ENCODE results near the gene JUND. TPM values are rescaled to one million over a fixed set of nuclear protein-coding genes. Genes with fewer than 3 reads are reported as not detected.
A peak's percentile ranks its signal among the peaks of the same experiment; 100 is the strongest.

Gene JUND
- total RNA-seq, 1 donor from 2014 or later, result 176 TPM

GRCh38 chr19:18310118-18310909 is 28.9 kb upstream of the JUND start:
- peaks cover 21% of the 10 kb centered on the region for H3K4me1 Mint-ChIP-seq (ENCODE audit: low read depth)
- no peaks in the 10 kb centered on the region for H3K36me3 Mint-ChIP-seq (ENCODE audit: low read depth)
- no peak overlapping the region for H3K4me3 Mint-ChIP-seq (ENCODE audit: unreplicated experiment)
- no peaks in the 10 kb centered on the region for H3K9me3 Mint-ChIP-seq (ENCODE audit: low read depth)
- no peak for DNase-seq (ENCODE audit: low spot score)
- TF ChIP-seq CTCF (IDR thresholded peaks at IDR 0.05), result no peak
- no peaks in the 10 kb centered on the region for H3K27me3 Mint-ChIP-seq (ENCODE audit: low read depth)
- H3K27ac Mint-ChIP-seq (ENCODE audit: unreplicated experiment), result no peak overlapping the region

- no peak for DNase-seq (ENCODE audit: low spot score)
- H3K27ac Mint-ChIP-seq (ENCODE audit: unreplicated experiment), result no peak overlapping the region
- H3K36me3 Mint-ChIP-seq (ENCODE audit: low read depth), result no peaks in the 10 kb centered on the region
Observed at GRCh38 chr19:18309525-18310064, 28.2 kb upstream of the JUND start.

GRCh38 chr19:18308948-18309325 is 27.5 kb upstream of the JUND start:
- no peaks in the 10 kb centered on the region for H3K27me3 Mint-ChIP-seq (ENCODE audit: low read depth)
- no peak overlapping the region for H3K27ac Mint-ChIP-seq (ENCODE audit: unreplicated experiment)
- no peak for DNase-seq (ENCODE audit: low spot score)
- no peaks in the 10 kb centered on the region for H3K36me3 Mint-ChIP-seq (ENCODE audit: low read depth)
- H3K4me3 Mint-ChIP-seq (ENCODE audit: unreplicated experiment), result no peak overlapping the region
- H3K4me1 Mint-ChIP-seq (ENCODE audit: low read depth), result peaks cover 35% of the 10 kb centered on the region
- TF ChIP-seq CTCF (IDR thresholded peaks at IDR 0.05), result no peak
- no peaks in the 10 kb centered on the region for H3K9me3 Mint-ChIP-seq (ENCODE audit: low read depth)

More at GRCh38 chr19:18309525-18310064, 28.2 kb upstream of the JUND start:
- Mint-ChIP-seq H3K27me3 (ENCODE audit: low read depth) (no peaks in the 10 kb centered on the region), H3K4me3 (ENCODE audit: unreplicated experiment) (no peak overlapping the region), H3K4me1 (ENCODE audit: low read depth) (peaks cover 28% of the 10 kb centered on the region), H3K9me3 (ENCODE audit: low read depth) (no peaks in the 10 kb centered on the region)
- no peak for TF ChIP-seq CTCF (IDR thresholded peaks at IDR 0.05)

- DNase-seq (ENCODE audit: low spot score), result no peak
- Mint-ChIP-seq H3K4me3 (ENCODE audit: unreplicated experiment) (no peak overlapping the region), H3K4me1 (ENCODE audit: low read depth) (peaks cover 41% of the 10 kb centered on the region), H3K27me3 (ENCODE audit: low read depth) (no peaks in the 10 kb centered on the region), H3K27ac (ENCODE audit: unreplicated experiment) (no peak overlapping the region), H3K36me3 (ENCODE audit: low read depth) (no peaks in the 10 kb centered on the region), H3K9me3 (ENCODE audit: low read depth) (no peaks in the 10 kb centered on the region)
- TF ChIP-seq CTCF (IDR thresholded peaks at IDR 0.05), result no peak
Observed at GRCh38 chr19:18308051-18308947, 26.9 kb upstream of the JUND start.

- Mint-ChIP-seq H3K4me3 (ENCODE audit: unreplicated experiment) (no peak overlapping the region), H3K27me3 (ENCODE audit: low read depth) (no peaks in the 10 kb centered on the region), H3K36me3 (ENCODE audit: low read depth) (no peaks in the 10 kb centered on the region), H3K9me3 (ENCODE audit: low read depth) (no peaks in the 10 kb centered on the region), H3K4me1 (ENCODE audit: low read depth) (peaks cover 43% of the 10 kb centered on the region), H3K27ac (ENCODE audit: unreplicated experiment) (peak overlapping the region; percentile 68)
- TF ChIP-seq CTCF (IDR thresholded peaks at IDR 0.05), result no peak
- no peak for DNase-seq (ENCODE audit: low spot score)
Observed at GRCh38 chr19:18307271-18307681, 25.9 kb upstream of the JUND start.

All from chondrocyte (in vitro differentiated cells).